NCI-H1092 treated with DMSO at 0.1 percent for 48 hours (cell line): Measurements from ENCODE around the gene HSPA13.
A peak's percentile ranks its signal among the peaks of the same experiment; 100 is the strongest.
"Not testable (repeated sequence)": the region's sequence is repeated elsewhere in the genome, so short reads cannot be mapped to it uniquely, and the experiment has no call there.

Source experiments
- DNase-seq: peaks from one replicate; lab custom pipeline; 2025; lab: John Stamatoyannopoulos, UW

Gene HSPA13, protein sequence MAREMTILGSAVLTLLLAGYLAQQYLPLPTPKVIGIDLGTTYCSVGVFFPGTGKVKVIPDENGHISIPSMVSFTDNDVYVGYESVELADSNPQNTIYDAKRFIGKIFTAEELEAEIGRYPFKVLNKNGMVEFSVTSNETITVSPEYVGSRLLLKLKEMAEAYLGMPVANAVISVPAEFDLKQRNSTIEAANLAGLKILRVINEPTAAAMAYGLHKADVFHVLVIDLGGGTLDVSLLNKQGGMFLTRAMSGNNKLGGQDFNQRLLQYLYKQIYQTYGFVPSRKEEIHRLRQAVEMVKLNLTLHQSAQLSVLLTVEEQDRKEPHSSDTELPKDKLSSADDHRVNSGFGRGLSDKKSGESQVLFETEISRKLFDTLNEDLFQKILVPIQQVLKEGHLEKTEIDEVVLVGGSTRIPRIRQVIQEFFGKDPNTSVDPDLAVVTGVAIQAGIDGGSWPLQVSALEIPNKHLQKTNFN

GRCh38 chr21:14382835-14383595, at the start of gene HSPA13:
Gene HSPA13, minus strand, starts transcription at chr21:14383146. Its CDS starts 27 bp downstream, at chr21:14383119.
- DNase-seq = peak; percentile 100

GRCh38 chr21:14418920-14419319, 36.0 kb upstream of the HSPA13 start:
- no peak for DNase-seq

- no peak for DNase-seq
These were observed 32.1 kb upstream of the HSPA13 start for GRCh38 chr21:14414932-14415508.

DNA sequence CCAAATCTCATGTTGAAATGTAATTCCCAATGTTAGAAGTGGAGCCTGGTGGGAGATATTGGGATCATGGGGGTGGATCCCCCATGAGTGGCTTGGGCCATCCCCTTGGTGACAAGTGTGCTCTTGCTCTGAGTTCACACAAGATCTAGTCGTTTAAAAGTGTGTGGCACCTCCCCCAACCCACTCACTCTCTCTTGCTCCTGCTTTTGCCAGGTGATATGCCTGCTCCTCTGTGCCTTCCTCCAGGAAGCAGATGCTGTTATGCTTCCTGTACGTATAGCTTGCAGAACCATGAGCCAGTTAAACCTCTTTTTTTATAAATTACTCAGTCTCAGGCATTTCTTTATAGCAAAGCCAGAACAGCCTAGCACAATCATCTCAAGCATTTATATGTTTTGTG, 23.0 kb upstream of the HSPA13 start:
- DNase-seq = no peak

GRCh38 chr21:14405225-14405624, 22.3 kb upstream of the HSPA13 start:
- DNase-seq = no peak

GRCh38 chr21:14403681-14404318, 20.9 kb upstream of the HSPA13 start:
- DNase-seq = peak; percentile 25

DNA sequence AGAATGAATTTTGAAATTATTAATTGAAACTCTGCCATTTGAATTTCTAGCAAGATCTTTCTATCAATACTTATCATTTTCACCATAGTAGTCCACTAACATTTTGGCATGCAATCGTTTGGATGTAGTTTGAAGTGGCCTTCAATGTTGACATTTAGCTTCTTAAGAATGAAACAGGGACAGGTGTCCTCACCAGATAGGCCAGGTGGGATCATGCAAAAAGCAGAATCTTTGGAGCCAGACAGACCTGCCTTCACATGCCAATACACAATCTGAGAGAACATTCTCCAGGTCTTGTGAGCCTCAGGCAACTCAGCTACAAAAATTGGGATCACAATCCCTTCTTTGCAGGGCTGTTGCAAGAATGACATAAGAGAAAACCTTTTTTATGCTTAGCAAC, 18.3 kb upstream of the HSPA13 start:
- no peak for DNase-seq

GRCh38 chr21:14388282-14388681, 5.3 kb upstream of the HSPA13 start:
- DNase-seq = no peak

DNA sequence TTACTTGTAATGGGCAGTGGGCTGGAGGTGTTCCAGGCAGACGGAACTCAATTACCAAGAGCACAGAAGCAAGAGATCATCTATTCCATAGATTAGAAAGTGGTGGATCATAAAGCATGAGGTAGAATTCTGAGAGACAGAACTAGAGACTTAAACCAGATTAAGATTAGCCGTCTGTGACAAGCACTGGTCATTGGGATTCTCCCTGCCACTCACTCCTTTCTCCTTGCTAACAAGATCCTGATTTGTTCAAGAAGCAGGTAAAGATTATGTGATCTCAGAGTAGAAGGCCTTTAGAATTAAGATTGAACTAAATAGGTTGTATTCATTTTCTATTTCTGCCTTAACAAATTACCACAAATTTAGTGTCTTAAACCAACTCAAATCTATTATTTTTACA, 1.5 kb upstream of the HSPA13 start:
- DNase-seq = no peak

GRCh38 chr21:14383596-14384180, 742 bp upstream of the HSPA13 start:
- peak; percentile 58 for DNase-seq

GRCh38 chr21:14382486-14382834, 486 bp downstream of the HSPA13 start:
- DNase-seq = peak; percentile 60

DNA sequence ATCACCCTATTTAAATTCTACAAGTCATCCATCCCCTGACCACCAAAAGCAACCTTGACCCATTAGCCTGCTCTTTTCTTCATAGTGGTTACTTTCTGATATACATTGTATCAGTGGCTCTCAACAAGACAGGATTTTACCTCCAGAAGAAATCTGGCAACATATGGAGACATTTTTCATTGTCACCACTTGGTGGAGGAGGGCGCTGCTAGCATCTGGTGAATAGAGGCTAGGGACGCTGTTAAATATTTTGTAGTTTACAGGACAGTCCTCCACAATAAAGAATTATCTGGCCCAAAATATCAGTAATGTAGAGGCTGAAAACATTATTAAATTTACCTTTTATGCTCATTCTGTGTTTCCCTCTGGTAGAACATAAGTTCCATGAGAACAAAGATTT, 6.1 kb downstream of the HSPA13 start:
- DNase-seq = no peak

GRCh38 chr21:14366998-14367397, 15.9 kb downstream of the HSPA13 start:
- DNase-seq = no peak

DNA sequence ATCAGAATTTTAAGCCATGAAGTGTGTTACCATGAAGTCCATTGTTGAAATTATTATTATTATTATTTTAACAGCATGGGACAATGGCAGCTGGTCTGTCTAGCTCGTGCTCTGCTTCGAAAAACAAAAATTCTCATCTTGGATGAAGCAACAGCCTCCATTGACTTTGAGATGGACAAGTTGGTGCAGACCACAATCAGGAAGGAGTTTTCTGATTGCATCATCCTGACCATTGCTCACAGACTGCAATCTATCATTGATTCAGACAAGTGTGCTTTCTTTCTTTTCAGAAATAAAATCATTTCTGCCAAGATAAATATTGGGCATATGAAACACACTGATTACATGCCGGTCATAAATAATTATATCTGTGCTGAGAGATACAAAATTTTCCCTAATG, 21.0 kb downstream of the HSPA13 start:
- no peak for DNase-seq

DNA sequence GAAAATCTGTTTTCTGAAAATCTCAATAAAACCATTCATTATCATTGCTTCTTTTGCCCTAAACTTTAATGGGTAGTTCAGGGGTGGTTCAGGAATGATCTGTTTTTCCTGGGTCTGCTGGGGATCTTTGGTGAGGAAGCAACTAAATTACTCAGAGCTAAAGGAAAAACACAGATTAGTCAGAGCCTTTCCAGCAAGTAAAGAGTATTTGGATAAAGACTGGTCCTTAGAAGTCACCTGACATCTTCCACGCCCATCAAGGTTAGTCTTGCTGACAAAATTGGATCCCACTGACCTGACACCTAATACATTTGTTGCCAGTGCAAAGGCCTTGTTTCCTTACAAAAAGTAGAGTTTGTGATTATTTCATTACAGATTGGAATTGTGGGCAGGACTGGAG, 24.2 kb downstream of the HSPA13 start:
- no peak for DNase-seq

GRCh38 chr21:14356746-14357145, 26.2 kb downstream of the HSPA13 start:
- DNase-seq = no peak

- DNase-seq = no peak
These were observed 28.4 kb downstream of the HSPA13 start for GRCh38 chr21:14354515-14354914.

DNA sequence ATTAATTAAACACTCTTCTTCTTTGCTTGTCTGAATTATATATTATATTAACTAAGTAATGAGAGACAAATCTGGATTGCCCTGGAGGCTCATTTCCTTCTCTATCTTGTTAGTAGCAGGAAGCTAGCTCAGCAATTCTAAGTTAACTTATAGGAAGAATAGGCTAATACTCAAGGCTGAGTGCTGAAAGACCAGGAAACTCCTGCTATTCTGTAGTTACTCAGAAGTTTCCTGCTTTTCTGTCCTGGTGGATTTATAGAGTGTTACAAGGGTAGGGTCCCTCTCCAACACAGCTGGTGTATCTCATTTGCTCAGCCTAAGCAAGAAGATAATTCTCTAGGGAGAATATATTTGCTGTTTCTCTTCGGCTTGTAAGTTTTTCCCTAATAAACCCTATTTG, 29.2 kb downstream of the HSPA13 start:
- DNase-seq = no peak

GRCh38 chr21:14353231-14353630, 29.7 kb downstream of the HSPA13 start:
- DNase-seq = no peak

GRCh38 chr21:14327346-14327745, 55.6 kb downstream of the HSPA13 start:
- DNase-seq = not testable (repeated sequence)

DNA sequence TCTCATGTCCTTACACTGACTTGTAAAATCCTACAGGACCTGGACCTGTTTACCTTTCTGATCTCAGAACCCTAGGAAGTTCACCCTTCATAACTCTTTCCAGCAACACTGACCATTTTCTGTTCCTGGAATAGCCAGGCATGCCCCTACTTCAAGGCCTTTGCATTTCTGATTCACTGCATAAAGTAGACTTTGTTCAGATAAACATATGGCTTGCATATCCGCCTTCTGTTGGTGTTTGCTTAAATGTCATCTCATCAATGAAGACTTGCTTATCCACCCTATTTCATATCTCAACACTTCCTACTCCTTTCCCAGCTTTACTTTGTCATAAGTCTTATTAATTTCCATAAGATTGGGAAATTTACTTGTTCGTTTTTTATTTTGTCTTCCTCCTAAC, 57.4 kb downstream of the HSPA13 start:
- DNase-seq = no peak
